Astrocyte of the spinal cord (primary cell): ENCODE measurements around the gene TMEM187.

ENCODE experiments used
- DNase-seq: peaks from one replicate; pipeline ENCODE4 v3.0.0; 2011; ENCODE audit warnings: low read depth, low spot score
- H3K4me3 ChIP-seq: 2 replicates; pipeline ENCODE4 v1.5.1; 2011; ENCODE audit warnings: low read depth, mild to moderate bottlenecking, low read length, moderate library complexity
- CTCF ChIP-seq: IDR thresholded peaks from 2 replicates; pipeline ENCODE4 v1.5.1; 2012; ENCODE audit warnings: low read depth, mild to moderate bottlenecking, low read length, inconsistent platforms
- in situ Hi-C: cut with HindIII; loops from 2 replicates; pipeline ENCODE4 v1.10.0; 2017; ENCODE audit warnings: low sequenced_read_pairs

The TMEM187 gene

GRCh38 chrX:154008521-154008920 is 36.0 kb downstream of the TMEM187 start:
- in situ Hi-C loops = no loop called here
- DNase-seq = no peak
- no peak overlapping the region for H3K4me3 ChIP-seq
- TF ChIP-seq CTCF = no peak

DNA sequence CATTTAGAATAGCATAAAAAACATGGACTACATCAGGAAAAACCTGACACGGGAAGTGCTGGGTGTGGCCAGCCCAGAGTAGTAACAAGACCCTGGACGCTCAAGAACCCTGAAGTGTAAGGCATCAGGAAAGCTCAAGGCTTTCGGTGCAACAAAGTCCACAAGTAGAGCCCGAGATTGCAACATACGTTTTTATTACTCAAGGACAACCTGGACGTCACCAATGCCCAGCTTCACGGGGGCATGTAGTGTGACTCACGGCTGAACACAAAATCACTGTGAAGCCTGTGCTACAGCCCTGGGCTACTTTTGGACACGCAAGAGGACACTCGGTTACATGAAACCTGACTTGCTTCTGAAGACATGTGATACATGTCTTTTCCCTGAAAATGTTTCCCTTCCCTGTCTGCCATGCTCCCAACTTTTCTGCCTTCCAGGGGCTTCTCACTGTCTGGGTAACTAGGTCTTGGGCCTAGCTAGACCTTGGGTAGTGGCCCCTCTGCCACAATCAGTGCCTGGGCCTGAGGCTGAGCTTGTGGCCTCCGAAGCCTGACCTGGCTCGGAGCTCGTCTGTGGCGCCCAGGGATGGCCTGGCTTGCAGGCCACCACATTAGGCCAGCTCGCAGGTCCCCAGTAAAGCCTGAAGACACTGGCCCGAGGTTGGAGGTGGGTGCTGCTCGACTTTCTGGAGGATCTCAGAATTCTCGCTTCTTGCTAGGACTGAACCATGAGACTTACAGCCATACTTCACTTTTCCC is 38.0 kb downstream of the TMEM187 start:
- H3K4me3 ChIP-seq = no peak overlapping the region
- in situ Hi-C loops = no loop called here
- TF ChIP-seq CTCF = no peak
- DNase-seq = no peak

- in situ Hi-C loops = no loop called here
- DNase-seq = no peak
- no peak overlapping the region for H3K4me3 ChIP-seq
Observed at GRCh38 chrX:154011376-154012335, 39.1 kb downstream of the TMEM187 start.

GRCh38 chrX:154012336-154012991 is 39.9 kb downstream of the TMEM187 start:
- in situ Hi-C loops = no loop called here
- no peak for TF ChIP-seq CTCF
- H3K4me3 ChIP-seq = no peak overlapping the region

More at GRCh38 chrX:154011376-154012335, 39.1 kb downstream of the TMEM187 start:
- TF ChIP-seq CTCF = no peak

GRCh38 chrX:154013001-154013421 is 40.5 kb downstream of the TMEM187 start:
- DNase-seq = no peak
- in situ Hi-C loops = no loop called here
- H3K4me3 ChIP-seq = no peak overlapping the region
- TF ChIP-seq CTCF = no peak

More at GRCh38 chrX:154012336-154012991, 39.9 kb downstream of the TMEM187 start:
- no peak for DNase-seq
